GM12891 (cell line): Measurements from ENCODE around the gene STK32B.

Experiments
- PAX5 ChIP-seq: IDR thresholded peaks from 2 replicates; pipeline ENCODE4 v1.6.1; 2011; ENCODE audit warnings: low read length, moderate library complexity, mild to moderate bottlenecking; ENCODE audit not compliant: insufficient read depth, severe bottlenecking
- POLR2A ChIP-seq: IDR thresholded peaks from 2 replicates; pipeline ENCODE4 v1.6.1; 2011; ENCODE audit warnings: low read depth, low read length, control low read depth
- POLR2AphosphoS5 ChIP-seq: IDR thresholded peaks from 2 replicates; pipeline ENCODE4 v1.6.1; 2011; ENCODE audit warnings: low read depth, low read length, control low read depth
- POU2F2 ChIP-seq: IDR thresholded peaks from 2 replicates; pipeline ENCODE4 v1.6.1; 2011; ENCODE audit warnings: low read depth, mild to moderate bottlenecking, control low read depth, low read length, moderate library complexity
- SPI1 ChIP-seq: IDR thresholded peaks from 2 replicates; pipeline ENCODE4 v1.6.1; 2011; ENCODE audit warnings: low read depth, low read length, control low read depth
- TAF1 ChIP-seq: IDR thresholded peaks from 2 replicates; pipeline ENCODE4 v1.6.1; 2011; ENCODE audit warnings: low read depth, low read length, control low read depth

- TF ChIP-seq POLR2A (no peak), POU2F2 (no peak), TAF1 (no peak), POLR2AphosphoS5 (no peak), SPI1 (no peak), PAX5 (no peak)
Measured at GRCh38 chr4:5120468-5120867, 69.2 kb downstream of the STK32B start.
